ENCODE results near the gene CDKAL1. TPM values are rescaled to one million over a fixed set of nuclear protein-coding genes. Genes with fewer than 3 reads are reported as not detected.

Gene CDKAL1
- total RNA-seq, 1 donor from 2014 or later, result 10.2 TPM

- DNase-seq, result no peak
- intact Hi-C loops (cut with DNase I), result no loop called here
- no peak for ATAC-seq (ENCODE audit: poor library complexity)
Measured at GRCh38 chr6:21100991-21101390, 566.7 kb downstream of the CDKAL1 start.

- ATAC-seq (ENCODE audit: poor library complexity) (no peak), DNase-seq (no peak)
- intact Hi-C loops (cut with DNase I), result no loop called here
Measured at GRCh38 chr6:21101694-21102093, 567.4 kb downstream of the CDKAL1 start.

GRCh38 chr6:21102201-21102600 lies 567.9 kb downstream of the CDKAL1 start:
- ATAC-seq (ENCODE audit: poor library complexity), result no peak
- intact Hi-C loops (cut with DNase I), result no loop called here
- no peak for DNase-seq

GRCh38 chr6:21102624-21103023 lies 568.4 kb downstream of the CDKAL1 start:
- DNase-seq, result no peak

GRCh38 chr6:21103626-21104224 lies 569.5 kb downstream of the CDKAL1 start:
- no peak for ATAC-seq (ENCODE audit: poor library complexity)
- no peak for DNase-seq
- intact Hi-C loops (cut with DNase I), result no loop called here

More at GRCh38 chr6:21102624-21103023, 568.4 kb downstream of the CDKAL1 start:
- intact Hi-C loops (cut with DNase I), result no loop called here
- ATAC-seq (ENCODE audit: poor library complexity), result no peak

GRCh38 chr6:21104288-21104687 lies 570.0 kb downstream of the CDKAL1 start:
- intact Hi-C loops (cut with DNase I), result no loop called here
- no peak for ATAC-seq (ENCODE audit: poor library complexity)
- DNase-seq, result no peak

GRCh38 chr6:21107796-21108195 lies 573.5 kb downstream of the CDKAL1 start:
- ATAC-seq (ENCODE audit: poor library complexity), result no peak
- intact Hi-C loops (cut with DNase I), result no loop called here
- DNase-seq, result no peak

GRCh38 chr6:21109391-21110178 lies 575.3 kb downstream of the CDKAL1 start:
- DNase-seq, result no peak
- intact Hi-C loops (cut with DNase I), result no loop called here
- no peak for ATAC-seq (ENCODE audit: poor library complexity)

GRCh38 chr6:21110684-21111083 lies 576.4 kb downstream of the CDKAL1 start:
- intact Hi-C loops (cut with DNase I), result no loop called here
- ATAC-seq (ENCODE audit: poor library complexity), result no peak
- no peak for DNase-seq

GRCh38 chr6:21111093-21111725 lies 577.0 kb downstream of the CDKAL1 start:
- ATAC-seq (ENCODE audit: poor library complexity), result no peak
- intact Hi-C loops (cut with DNase I), result no loop called here
- no peak for DNase-seq

- DNase-seq (no peak), ATAC-seq (ENCODE audit: poor library complexity) (peak; percentile 79)
- intact Hi-C loops (cut with DNase I), result no loop called here
Measured at GRCh38 chr6:21115111-21115510, 580.9 kb downstream of the CDKAL1 start.

GRCh38 chr6:21116736-21117135 lies 582.5 kb downstream of the CDKAL1 start:
- ATAC-seq (ENCODE audit: poor library complexity), result no peak
- intact Hi-C loops (cut with DNase I), result no loop called here

GRCh38 chr6:21118216-21118780 lies 584.0 kb downstream of the CDKAL1 start:
- DNase-seq (no peak), ATAC-seq (ENCODE audit: poor library complexity) (no peak)
- intact Hi-C loops (cut with DNase I), result no loop called here

More at GRCh38 chr6:21116736-21117135, 582.5 kb downstream of the CDKAL1 start:
- DNase-seq, result no peak

- intact Hi-C loops (cut with DNase I), result no loop called here
- DNase-seq, result no peak
- ATAC-seq (ENCODE audit: poor library complexity), result no peak
Measured at GRCh38 chr6:21121636-21122136, 587.4 kb downstream of the CDKAL1 start.

GRCh38 chr6:21123507-21124436 lies 589.5 kb downstream of the CDKAL1 start:
- DNase-seq (no peak), ATAC-seq (ENCODE audit: poor library complexity) (no peak)
- intact Hi-C loops (cut with DNase I), result no loop called here

GRCh38 chr6:21128601-21129000 lies 594.3 kb downstream of the CDKAL1 start:
- DNase-seq, result no peak
- no peak for ATAC-seq (ENCODE audit: poor library complexity)
- intact Hi-C loops (cut with DNase I), result no loop called here

- intact Hi-C loops (cut with DNase I), result no loop called here
- ATAC-seq (ENCODE audit: poor library complexity) (no peak), DNase-seq (no peak)
Measured at GRCh38 chr6:21131406-21131805, 597.1 kb downstream of the CDKAL1 start.

GRCh38 chr6:21132446-21132845 lies 598.2 kb downstream of the CDKAL1 start:
- DNase-seq (no peak), ATAC-seq (ENCODE audit: poor library complexity) (no peak)
- intact Hi-C loops (cut with DNase I), result no loop called here
